ENCODE results near the gene CKMT1B.
"Not testable (repeated sequence)": the region's sequence is repeated elsewhere in the genome, so short reads cannot be mapped to it uniquely, and the experiment has no call there.

Gene CKMT1B

DNA sequence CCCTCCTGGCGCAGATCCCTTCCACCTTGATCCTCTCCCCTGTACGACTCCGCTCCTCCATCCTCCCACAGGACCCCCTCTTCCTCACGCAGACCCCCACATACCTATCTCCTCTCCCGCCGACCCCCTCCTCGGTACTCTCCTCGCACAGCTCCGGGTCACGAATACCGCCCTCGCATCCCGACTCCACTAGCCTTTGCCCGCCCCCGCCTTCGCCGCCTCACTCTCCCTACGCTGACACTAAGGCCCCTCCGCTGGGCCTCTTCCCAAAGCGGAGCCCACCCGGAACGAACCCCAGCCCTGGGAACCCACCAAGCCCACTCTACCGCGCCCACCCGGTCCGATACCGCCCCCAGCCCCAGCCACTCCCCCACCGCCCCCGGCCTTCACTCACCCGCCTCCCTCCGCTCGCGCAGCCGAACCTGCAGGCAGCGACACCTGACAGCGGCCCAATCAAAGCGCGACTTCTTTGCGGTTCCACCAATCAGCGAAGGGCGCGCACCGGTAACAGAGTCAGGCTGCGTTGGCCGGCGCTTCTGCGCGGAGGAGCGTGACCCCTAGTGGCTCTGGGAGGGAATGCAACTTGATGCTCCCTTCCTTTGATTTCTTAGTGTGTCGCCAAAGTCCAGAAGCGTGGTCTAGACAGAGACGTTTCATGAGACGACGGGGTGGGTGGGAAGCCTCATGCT lies 3.9 kb upstream of the CKMT1B start, which contains the start of gene PPIP5K1:
PPIP5K1 (minus strand) TSS at position 431 of the 689 bp plus-strand sequence. CDS start 5,704 bp downstream, outside the sequence.
- not testable (repeated sequence) for H3K4me3 ChIP-seq (ENCODE audit: low read depth, low read length); DNase-seq (ENCODE audit: low read depth)

DNA sequence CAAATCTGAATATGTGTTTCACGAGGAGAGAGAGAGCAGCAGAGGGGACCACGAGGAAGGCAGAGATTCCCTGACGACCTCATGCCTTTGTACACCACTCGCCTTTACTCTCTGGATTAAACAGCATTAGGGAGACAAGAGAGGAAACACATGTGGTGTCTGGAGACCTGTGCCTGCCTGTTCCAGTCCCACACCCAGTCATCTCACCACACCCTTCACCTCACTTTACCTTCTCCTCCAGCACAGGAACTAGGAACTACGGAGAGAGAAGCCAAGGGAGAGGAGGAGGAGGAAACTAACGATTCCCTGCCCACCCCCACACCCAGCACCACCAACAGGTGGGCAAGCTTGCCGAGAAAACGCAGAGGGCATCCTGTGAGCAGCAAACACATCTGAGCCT lies 986 bp upstream of the CKMT1B start:
- not testable (repeated sequence) for DNase-seq (ENCODE audit: low read depth); H3K4me3 ChIP-seq (ENCODE audit: low read depth, low read length)

DNA sequence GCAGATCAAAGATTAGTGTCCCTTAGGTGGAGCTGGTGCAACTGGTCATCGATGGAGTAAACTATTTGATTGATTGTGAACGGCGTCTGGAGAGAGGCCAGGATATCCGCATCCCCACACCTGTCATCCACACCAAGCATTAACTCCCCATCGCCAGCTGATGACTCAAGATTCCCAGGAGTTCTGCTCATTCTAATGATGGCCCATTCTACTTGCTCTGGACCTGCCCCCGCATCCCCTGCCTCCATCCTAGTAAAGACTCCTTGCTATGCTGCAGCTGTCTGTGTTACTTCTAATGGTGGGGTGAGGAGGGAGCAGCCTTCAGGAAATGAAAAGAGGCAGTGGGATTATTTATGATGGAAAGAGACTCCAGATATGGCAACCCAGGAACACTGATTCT lies 5.3 kb downstream of the CKMT1B start:
- H3K4me3 ChIP-seq (ENCODE audit: low read depth, low read length); DNase-seq (ENCODE audit: low read depth): not testable (repeated sequence)

- not testable (repeated sequence) for DNase-seq (ENCODE audit: low read depth); H3K4me3 ChIP-seq (ENCODE audit: low read depth, low read length)
These were observed 6.4 kb downstream of the CKMT1B start for GRCh38 chr15:43600200-43600599.

DNA sequence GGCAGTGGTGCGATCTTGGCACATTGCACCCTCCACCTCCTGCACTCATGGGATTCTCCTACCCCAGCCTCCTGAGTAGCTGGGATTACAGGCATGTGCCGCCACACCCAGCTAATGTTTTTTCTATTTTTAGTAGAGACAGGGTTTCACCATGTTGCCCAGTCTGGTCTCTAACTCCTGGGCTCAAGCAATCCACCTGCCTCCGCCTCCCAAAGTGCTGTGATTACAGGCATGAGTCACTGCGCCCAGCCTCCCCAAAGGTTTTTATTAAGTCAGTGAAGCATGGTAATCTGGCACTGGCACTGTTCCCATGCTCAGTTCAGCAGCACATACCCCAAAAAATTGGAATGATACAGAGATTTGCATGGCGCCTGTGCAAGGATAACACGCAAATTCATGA lies 8.4 kb downstream of the CKMT1B start:
- not testable (repeated sequence) for H3K4me3 ChIP-seq (ENCODE audit: low read depth, low read length); DNase-seq (ENCODE audit: low read depth)

GRCh38 chr15:43617750-43618149 lies 23.9 kb downstream of the CKMT1B start:
- not testable (repeated sequence) for H3K4me3 ChIP-seq (ENCODE audit: low read depth, low read length); DNase-seq (ENCODE audit: low read depth)

DNA sequence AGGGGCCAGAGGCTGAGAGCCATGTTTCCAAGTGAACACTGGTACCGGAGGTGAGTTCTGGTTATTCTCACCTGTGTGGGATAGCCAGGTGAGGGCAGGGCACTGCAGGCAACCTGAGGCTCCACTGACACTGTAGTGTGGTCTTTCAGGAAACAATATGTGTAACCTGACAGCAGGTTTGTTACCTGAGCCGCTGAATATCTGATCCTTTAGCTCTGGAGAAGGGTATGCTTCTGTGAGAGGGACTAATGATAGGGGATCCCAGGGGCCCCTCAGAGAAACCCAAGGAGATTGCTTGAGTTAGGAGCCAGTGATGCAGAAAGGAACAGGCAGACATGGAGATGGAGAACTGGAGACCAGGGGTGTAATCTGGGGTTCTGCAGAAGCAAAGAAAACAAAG lies 24.9 kb downstream of the CKMT1B start, which contains the start of gene STRC:
STRC (minus strand) TSS at position 101 of the 400 bp plus-strand sequence; CDS start at position 23, 78 bp downstream.
- H3K4me3 ChIP-seq (ENCODE audit: low read depth, low read length); DNase-seq (ENCODE audit: low read depth): not testable (repeated sequence)

- H3K4me3 ChIP-seq (ENCODE audit: low read depth, low read length); DNase-seq (ENCODE audit: low read depth): not testable (repeated sequence)
These were observed 28.4 kb downstream of the CKMT1B start for GRCh38 chr15:43622068-43622799.

DNA sequence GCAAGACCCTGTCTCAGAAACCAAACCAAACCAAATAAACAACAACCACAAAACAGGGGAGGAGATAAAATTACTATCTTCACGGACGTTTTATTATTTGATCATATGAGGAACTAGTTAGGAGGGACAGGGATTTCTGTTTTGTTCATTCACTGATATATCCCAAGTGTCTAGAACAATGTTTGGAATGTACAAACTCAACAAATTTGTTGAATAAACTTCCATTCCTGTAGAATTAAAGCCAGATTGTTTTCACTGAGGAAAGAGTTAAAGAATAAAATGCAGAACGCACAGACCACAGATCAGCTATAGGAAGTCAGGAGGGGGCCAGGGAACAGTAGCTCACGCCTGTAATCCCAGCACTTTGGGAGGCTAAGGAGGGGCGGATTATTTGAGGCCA lies 31.3 kb downstream of the CKMT1B start:
- peak; percentile 5 for DNase-seq (ENCODE audit: low read depth)
- no peak overlapping the region for H3K4me3 ChIP-seq (ENCODE audit: low read depth, low read length)
- TF ChIP-seq, protein P1, sequence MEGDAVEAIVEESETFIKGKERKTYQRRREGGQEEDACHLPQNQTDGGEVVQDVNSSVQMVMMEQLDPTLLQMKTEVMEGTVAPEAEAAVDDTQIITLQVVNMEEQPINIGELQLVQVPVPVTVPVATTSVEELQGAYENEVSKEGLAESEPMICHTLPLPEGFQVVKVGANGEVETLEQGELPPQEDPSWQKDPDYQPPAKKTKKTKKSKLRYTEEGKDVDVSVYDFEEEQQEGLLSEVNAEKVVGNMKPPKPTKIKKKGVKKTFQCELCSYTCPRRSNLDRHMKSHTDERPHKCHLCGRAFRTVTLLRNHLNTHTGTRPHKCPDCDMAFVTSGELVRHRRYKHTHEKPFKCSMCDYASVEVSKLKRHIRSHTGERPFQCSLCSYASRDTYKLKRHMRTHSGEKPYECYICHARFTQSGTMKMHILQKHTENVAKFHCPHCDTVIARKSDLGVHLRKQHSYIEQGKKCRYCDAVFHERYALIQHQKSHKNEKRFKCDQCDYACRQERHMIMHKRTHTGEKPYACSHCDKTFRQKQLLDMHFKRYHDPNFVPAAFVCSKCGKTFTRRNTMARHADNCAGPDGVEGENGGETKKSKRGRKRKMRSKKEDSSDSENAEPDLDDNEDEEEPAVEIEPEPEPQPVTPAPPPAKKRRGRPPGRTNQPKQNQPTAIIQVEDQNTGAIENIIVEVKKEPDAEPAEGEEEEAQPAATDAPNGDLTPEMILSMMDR (conservative IDR thresholded peaks at IDR 0.05; ENCODE audit: low read depth, low read length): no peak

DNA sequence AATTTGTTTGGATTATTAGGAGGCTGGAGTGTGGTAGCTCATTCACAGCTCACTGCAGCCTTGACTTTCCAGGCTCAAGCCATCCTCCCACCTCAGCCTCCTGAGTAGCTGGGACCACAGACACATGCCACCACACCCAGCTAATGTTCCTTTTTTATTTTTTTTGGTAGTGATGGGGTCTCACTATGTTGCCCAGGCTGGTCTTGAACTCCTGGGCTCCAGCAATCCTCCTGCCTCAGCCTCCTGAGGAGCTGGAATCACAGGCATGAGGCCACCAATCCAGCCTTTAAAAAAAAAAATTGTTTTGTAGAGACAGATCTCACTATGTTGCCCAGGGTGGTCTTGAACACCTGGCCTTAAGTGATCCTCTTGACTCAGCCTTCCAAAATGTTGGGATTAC lies 33.1 kb downstream of the CKMT1B start:
- DNase-seq (ENCODE audit: low read depth); H3K4me3 ChIP-seq (ENCODE audit: low read depth, low read length): not testable (repeated sequence)

GRCh38 chr15:43638464-43639204 lies 44.8 kb downstream of the CKMT1B start:
- not testable (repeated sequence) for DNase-seq (ENCODE audit: low read depth); H3K4me3 ChIP-seq (ENCODE audit: low read depth, low read length)

All from choroid plexus epithelial cell (primary cell).